ENCODE measurements around the gene SPATA6L. TPM values are rescaled to one million over a fixed set of nuclear protein-coding genes. Genes with fewer than 3 reads are reported as not detected.
"Not testable (repeated sequence)": the region's sequence is repeated elsewhere in the genome, so short reads cannot be mapped to it uniquely, and the experiment has no call there.

The SPATA6L gene
- polyA plus RNA-seq, 1 of the 3 experiments (the other 2 are of a cell fraction), result 0.44 TPM

- ChIA-PET CTCF (interaction anchor here (0.6 to 2.2 kb wide), 3 partner anchors 18 to 46 kb away, joined by 3 to 6 read pairs (median 3); partner anchors contain the start of gene CDC37L1), POLR2A (no interaction called here)
- DNase-seq, result no peak
- Histone ChIP-seq H3K79me2 (ENCODE audit: insufficient read depth) (0 out of 2 replicates have a peak, but pooled peaks cover 9% of the 10 kb centered on the region), H3F3A (replicated peaks; ENCODE audit: insufficient read depth) (peaks cover 10% of the 10 kb centered on the region), H3K9me3 (no peaks in the 10 kb centered on the region), H3K9ac (no peak overlapping the region), H3K27me3 (ENCODE audit: insufficient read depth) (no peaks in the 10 kb centered on the region), H3K36me3 (replicated peaks in 1 of 2; ENCODE audit: control insufficient read depth in 1 of 2, insufficient read depth in 2 of 2, low read length in 1 of 2) (no peaks in the 10 kb centered on the region), H3K4me3 (ENCODE audit: low read depth in 2 of 2, low read length in 1 of 2) (peak overlapping the region in 1 of 2 experiments; percentile 77; a peak in 3 of 4 replicates), H3K4me1 (ENCODE audit: control insufficient read depth in 1 of 2, insufficient read depth in 2 of 2, low read depth in 1 of 2, low read length in 1 of 2) (peaks cover 3 to 33% of the 10 kb centered on the region in 2 experiments; a peak in 3 of 4 replicates), H3K4me2 (peak overlapping the region; percentile 91; the same call in 1 of the 2 replicates), H4K20me1 (ENCODE audit: insufficient read depth) (no peaks in the 10 kb centered on the region), H2AFZ (ENCODE audit: low read depth) (no peak overlapping the region; the same call in 1 of the 2 replicates), H3K27ac (ENCODE audit: low read depth in 2 of 2, low read length in 1 of 2) (peak overlapping the region in 1 of 2 experiments; percentile 69; a peak in 3 of 4 replicates), H3K9me2 (no peaks in the 10 kb centered on the region)
- TF ChIP-seq GATA2 (CRISPR knock-in tag; IDR thresholded peaks at IDR 0.05) (no peak), TEAD4 (IDR thresholded peaks at IDR 0.05; ENCODE audit: borderline replicate concordance, insufficient read depth) (no peak), ZBTB33 (IDR thresholded peaks at IDR 0.05; ENCODE audit: borderline replicate concordance, low read depth) (no peak), MEF2A (IDR thresholded peaks at IDR 0.05; ENCODE audit: borderline replicate concordance, low read depth) (0 out of 2 replicates have a peak, but pooled peaks have one; percentile 15), JUND (IDR thresholded peaks at IDR 0.05) (peak; percentile 38; the same call in 1 of the 2 replicates), RAD21 (IDR thresholded peaks at IDR 0.05; ENCODE audit: low read length) (no peak), PBX3 (IDR thresholded peaks at IDR 0.05) (peak; percentile 11; the same call in 1 of the 2 replicates), SIN3A (IDR thresholded peaks at IDR 0.05; ENCODE audit: borderline replicate concordance, low read depth, low read length) (no peak), FOXJ3 (CRISPR knock-in tag; IDR thresholded peaks at IDR 0.05) (no peak), FOSL2 (IDR thresholded peaks at IDR 0.05; ENCODE audit: borderline replicate concordance, low read depth) (peak; percentile 16; the same call in 1 of the 2 replicates), MAX (IDR thresholded peaks at IDR 0.05; ENCODE audit: low read depth) (no peak), USF2 (IDR thresholded peaks at IDR 0.05; ENCODE audit: borderline replicate concordance, low read depth, low read length) (no peak)
- WGBS (ENCODE audit: low lambda C conversion rate), result 88% methylated on average over 1 of the region's 1 CpG
Observed at GRCh38 chr9:4661165-4661564, 5.1 kb downstream of the SPATA6L start.

GRCh38 chr9:4660665-4661064, 5.6 kb downstream of the SPATA6L start:
- CTCF ChIA-PET, POLR2A ChIA-PET: not testable (repeated sequence)
- H3K4me1 ChIP-seq (ENCODE audit: control insufficient read depth in 1 of 2, insufficient read depth in 2 of 2, low read depth in 1 of 2, low read length in 1 of 2), result peaks cover 3 to 29% of the 10 kb centered on the region in 2 experiments; a peak in 3 of 4 replicates

More at GRCh38 chr9:4660665-4661064, 5.6 kb downstream of the SPATA6L start:
- H3K9me2 ChIP-seq; H3K9ac ChIP-seq; H4K20me1 ChIP-seq (ENCODE audit: insufficient read depth); H3K27me3 ChIP-seq (ENCODE audit: insufficient read depth); H3K79me2 ChIP-seq (ENCODE audit: insufficient read depth); DNase-seq; H3K36me3 ChIP-seq (replicated peaks in 1 of 2; ENCODE audit: control insufficient read depth in 1 of 2, insufficient read depth in 2 of 2, low read length in 1 of 2); H2AFZ ChIP-seq (ENCODE audit: low read depth); H3K4me3 ChIP-seq (ENCODE audit: low read depth in 2 of 2, low read length in 1 of 2); H3K9me3 ChIP-seq: not testable (repeated sequence)
- 95% methylated on average over 4 of the region's 5 CpGs for WGBS (ENCODE audit: low lambda C conversion rate)
- H3F3A ChIP-seq (replicated peaks; ENCODE audit: insufficient read depth), result peaks cover 10% of the 10 kb centered on the region
- H3K27ac ChIP-seq (ENCODE audit: low read depth in 2 of 2, low read length in 1 of 2), result peak overlapping the region in 1 of 2 experiments; percentile 69; a peak in 2 of 4 replicates
- H3K4me2 ChIP-seq, result peak overlapping the region; percentile 91; the same call in 1 of the 2 replicates

Data from SK-N-SH (cell line).